IMR-90 (cell line): ENCODE results near the gene GABPB2. TPM values are rescaled to one million over a fixed set of nuclear protein-coding genes. Genes with fewer than 3 reads are reported as not detected.
A peak's percentile ranks its signal among the peaks of the same experiment; 100 is the strongest.

Experiments
- ATAC-seq: fragments of 200-7000 bp; cut with Tn5 transposase; 2 replicates; pipeline ENCODE4 v1.9.1; 2020; ENCODE audit warnings: low read depth, mild to moderate bottlenecking, moderate library complexity
- BruUV-seq: library from RNA; stranded (reverse); fragments of 400-500 nt; replicated peaks from 2 replicates; lab custom pipeline; 2021; lab: Mats Ljungman, UMichigan
- CTCF ChIA-PET: fragments of 300-600 bp; formaldehyde crosslinking; extraction: SDS; loops from one replicate; lab custom pipeline; 2021; ENCODE audit warnings: antibody characterized with exemption; lab: Yijun Ruan, JAX
- POLR2A ChIA-PET: fragments of 300-600 bp; sonication (Branson Sonifier 250); formaldehyde crosslinking; loops from one replicate; lab custom pipeline; 2022; ENCODE audit warnings: antibody characterized with exemption; ENCODE audit not compliant: unreplicated experiment; lab: Charles Lee
- DNase-seq: peaks from one replicate; pipeline ENCODE4 v3.0.0; 2013
- H2AFZ ChIP-seq: replicated peaks from 2 replicates; pipeline ENCODE3; 2013; ENCODE audit warnings: low read length, mild to moderate bottlenecking; ENCODE audit not compliant: poor library complexity
- H2AK5ac ChIP-seq: 2 replicates; pipeline ENCODE4 v1.6.1; 2013; ENCODE audit warnings: low read depth, low read length, inconsistent platforms
- H2AK9ac ChIP-seq: replicated peaks from 2 replicates; pipeline ENCODE3; 2013; ENCODE audit warnings: mild to moderate bottlenecking, low read depth, low read length, moderate library complexity; ENCODE audit not compliant: poor library complexity
- H2BK120ac ChIP-seq: 2 replicates; pipeline ENCODE4 v1.6.1; 2013; ENCODE audit warnings: low read depth, low read length, inconsistent platforms
- H2BK15ac ChIP-seq: 3 replicates; pipeline ENCODE4 v1.6.1; 2013; ENCODE audit warnings: low read depth, low read length, inconsistent platforms
- H2BK20ac ChIP-seq: 2 replicates; pipeline ENCODE4 v1.6.1; 2013; ENCODE audit warnings: low read depth, mild to moderate bottlenecking, inconsistent platforms, low read length, moderate library complexity
- H2BK5ac ChIP-seq: 2 replicates; pipeline ENCODE4 v1.6.1; 2013; ENCODE audit warnings: mild to moderate bottlenecking, low read depth, low read length, inconsistent platforms; ENCODE audit not compliant: poor library complexity, severe bottlenecking
- H3K14ac ChIP-seq: replicated peaks from 2 replicates; pipeline ENCODE4 v1.6.1; 2013; ENCODE audit warnings: low read depth, low read length, inconsistent platforms
- H3K18ac ChIP-seq: 2 replicates; pipeline ENCODE4 v1.6.1; 2013; ENCODE audit warnings: low read depth, low read length, control low read depth
- H3K23ac ChIP-seq: 2 replicates; pipeline ENCODE4 v1.6.1; 2013; ENCODE audit warnings: low read depth, low read length, inconsistent platforms
- H3K27ac ChIP-seq: 2 replicates; pipeline ENCODE4 v1.5.1; 2013; ENCODE audit warnings: mild to moderate bottlenecking, control low read depth, low read length; ENCODE audit not compliant: insufficient read depth
- H3K27me3 ChIP-seq: 2 replicates; pipeline ENCODE4 v1.6.1; 2013; ENCODE audit warnings: low read length; ENCODE audit not compliant: control insufficient read depth, insufficient read depth
- H3K36me3 ChIP-seq: 2 replicates; pipeline ENCODE4 v1.6.1; 2013; ENCODE audit warnings: low read length, mixed read lengths; ENCODE audit not compliant: control insufficient read depth, insufficient read depth
- H3K4ac ChIP-seq: 2 replicates; pipeline ENCODE4 v1.6.1; 2013; ENCODE audit warnings: low read depth, low read length, inconsistent platforms
- H3K4me1 ChIP-seq: 2 replicates; pipeline ENCODE4 v1.6.1; 2013; ENCODE audit warnings: low read length, mixed read lengths; ENCODE audit not compliant: control insufficient read depth, insufficient read depth
- H3K4me2 ChIP-seq: 2 replicates; pipeline ENCODE4 v1.6.1; 2013; ENCODE audit warnings: low read depth, mild to moderate bottlenecking, control low read depth, low read length, moderate library complexity
- H3K4me3 ChIP-seq: 2 replicates; pipeline ENCODE4 v1.5.1; 2013; ENCODE audit warnings: low read depth, mild to moderate bottlenecking, control low read depth, low read length, moderate library complexity; ENCODE audit not compliant: insufficient read depth
- H3K56ac ChIP-seq: 2 replicates; pipeline ENCODE4 v1.6.1; 2013; ENCODE audit warnings: low read length, inconsistent platforms; ENCODE audit not compliant: insufficient read depth; ENCODE audit errors: extremely low read depth
- H3K79me1 ChIP-seq, 2 experiments: 2 replicates each; pipeline ENCODE4 v1.6.1; 2013; ENCODE audit warnings: low read length in 2 of 2, inconsistent platforms in 1 of 2, low read depth in 1 of 2
- H3K9ac ChIP-seq: 2 replicates; pipeline ENCODE4 v1.6.1; 2013; ENCODE audit warnings: low read depth, low read length, control low read depth
- H3K9me1 ChIP-seq: 2 replicates; pipeline ENCODE4 v1.6.1; 2013; ENCODE audit warnings: low read length, inconsistent platforms; ENCODE audit not compliant: insufficient read depth
- H3K9me3 ChIP-seq: 2 replicates; pipeline ENCODE4 v1.6.1; 2013; ENCODE audit warnings: low read length; ENCODE audit not compliant: control insufficient read depth, insufficient read depth
- H4K20me1 ChIP-seq: 2 replicates; pipeline ENCODE4 v1.6.1; 2013; ENCODE audit warnings: low read length, inconsistent platforms; ENCODE audit not compliant: insufficient read depth
- H4K5ac ChIP-seq: 2 replicates; pipeline ENCODE4 v1.6.1; 2013; ENCODE audit warnings: mild to moderate bottlenecking, low read depth, low read length, control low read depth
- H4K8ac ChIP-seq, 2 experiments: 2 replicates each; pipeline ENCODE4 v1.6.1; 2013; ENCODE audit warnings: low read depth in 2 of 2, low read length in 2 of 2, control low read depth in 1 of 2, inconsistent platforms in 1 of 2
- H4K91ac ChIP-seq: 2 replicates; pipeline ENCODE4 v1.6.1; 2013; ENCODE audit warnings: low read depth, low read length, inconsistent platforms; ENCODE audit not compliant: insufficient read depth
- FOS ChIP-seq: fragments of 150-350 bp; IDR thresholded peaks from 2 replicates; pipeline ENCODE4 v1.6.1; 2016; ENCODE audit warnings: low read depth, low read length
- RCOR1 ChIP-seq: IDR thresholded peaks from 2 replicates; pipeline ENCODE4 v1.6.1; 2012; ENCODE audit warnings: mild to moderate bottlenecking, low read length, improper control_type of control experiment; ENCODE audit not compliant: insufficient replicate concordance
- RFX5 ChIP-seq: IDR thresholded peaks from 2 replicates; pipeline ENCODE4 v1.8.0; 2012; ENCODE audit warnings: low read depth, mild to moderate bottlenecking, low read length, moderate library complexity
- WGBS, 2 experiments: methylation state at CpG; one replicate each; pipeline versions ENCODE4 v1.1.5 to v1.1.7; 2013; ENCODE audit warnings: missing lambda C conversion rate in 2 of 2; ENCODE audit not compliant: insufficient read length in 1 of 2; ENCODE audit errors: extremely low coverage in 2 of 2; 5-methylcytosine and 5-hydroxymethylcytosine counted together
- dilution Hi-C: fragments of 300-500 bp; cut with HindIII; formaldehyde crosslinking; loops from one replicate; pipeline ENCODE4 v1.14.3; 2018; ENCODE audit warnings: low sequenced_read_pairs; ENCODE audit not compliant: unreplicated experiment
- in situ Hi-C: fragments of 300-500 bp; cut with MboI; formaldehyde crosslinking; loops from 3 replicates; pipeline ENCODE4 v1.14.3; 2019; ENCODE audit warnings: low sequenced_read_pairs, inconsistent platforms, mixed read lengths
- intact Hi-C: fragments of 100-400 bp; cut with micrococcal nuclease; formaldehyde crosslinking; loops from 2 replicates; pipeline ENCODE4 v1.10.0; 2022
- polyA plus RNA-seq, 3 experiments: library from polyadenylated mRNA; depleted of rRNA; stranded (reverse); fragments of >200 nt; gene quantifications; 2 replicates each; pipeline ENCODE4 v1.2.3, GENCODE V29; 2012; ENCODE audit warnings: low replicate concordance in 1 of 3
- total RNA-seq: library from RNA; depleted of rRNA; stranded (reverse); fragments of >200 nt; gene quantifications from 2 replicates; pipeline ENCODE4 v1.2.3, GENCODE V29; 2012

GABPB2 gene
- total and polyA plus RNA-seq, 2 of the 4 experiments (the other 2 are of a cell fraction): 7.5 to 12.9 TPM

- Histone ChIP-seq H3K18ac (no peak overlapping the region), H3K14ac (no peak overlapping the region), H2AFZ (no peak overlapping the region), H3K4me2 (no peak overlapping the region), H4K20me1 (no peaks in the 10 kb centered on the region), H2BK120ac (no peak overlapping the region), H3K9me1 (no peaks in the 10 kb centered on the region), H4K8ac (no peak overlapping the region), H4K5ac (no peak overlapping the region), H2BK20ac (no peak overlapping the region), H3K36me3 (0 out of 2 replicates have a peak, but pooled peaks cover under 1% of the 10 kb centered on the region), H3K23ac (no peak overlapping the region), H3K4ac (no peak overlapping the region), H3K9ac (no peak overlapping the region), H4K91ac (no peak overlapping the region), H3K9me3 (no peaks in the 10 kb centered on the region), H3K56ac (no peak overlapping the region), H2BK15ac (no peak overlapping the region), H3K79me1 (no peaks in the 10 kb centered on the region), H3K27ac (no peak overlapping the region), H3K27me3 (no peaks in the 10 kb centered on the region), H2AK9ac (no peak overlapping the region), H3K4me1 (no peaks in the 10 kb centered on the region), H2AK5ac (no peak overlapping the region), H2BK5ac (no peak overlapping the region), H3K4me3 (no peak overlapping the region)
- dilution Hi-C loops (no loop called here), intact Hi-C loops (loop anchor here (10.0 kb wide), 1 partner anchor 146 kb away; the partner anchor contains the start of gene PSMD4), in situ Hi-C loops (no loop called here)
- ChIA-PET POLR2A (no interaction called here), CTCF (no interaction called here)
- no TSS peak for BruUV-seq
- no peak for DNase-seq
- no peak for ATAC-seq
- no CpG with 5 or more reads among the region's 5 CpGs for WGBS, 2 experiments
- TF ChIP-seq RFX5 (no peak), RCOR1 (no peak), FOS (0 out of 2 replicates have a peak, but pooled peaks have one; percentile 4)
Measured at GRCh38 chr1:151108331-151108730, 37.8 kb downstream of the GABPB2 start.
